ENCODE measurements around the gene PSMD11.

Gene PSMD11

GRCh38 chr17:32440722-32441121 is 3.6 kb upstream of the PSMD11 start:
- TF ChIP-seq ARNT (IDR thresholded peaks at IDR 0.05) = no peak
- no peak for TF ChIP-seq NFRKB (IDR thresholded peaks at IDR 0.05)
- TF ChIP-seq ELF4 (IDR thresholded peaks at IDR 0.05) = no peak
- no peak for TF ChIP-seq TARDBP (IDR thresholded peaks at IDR 0.05)
- no peak for TF ChIP-seq ZNF384 (IDR thresholded peaks at IDR 0.05)
- no peak for TF ChIP-seq LEF1 (IDR thresholded peaks at IDR 0.05; ENCODE audit: borderline replicate concordance)
- TF ChIP-seq PKNOX1 (IDR thresholded peaks at IDR 0.05) = no peak
- TF ChIP-seq SP1 (IDR thresholded peaks at IDR 0.05) = no peak
- no peak for TF ChIP-seq CTBP1 (IDR thresholded peaks at IDR 0.05; ENCODE audit: borderline replicate concordance)
- TF ChIP-seq FOXM1 (IDR thresholded peaks at IDR 0.05; ENCODE audit: borderline replicate concordance) = no peak
- TF ChIP-seq HDGF (IDR thresholded peaks at IDR 0.05; ENCODE audit: borderline replicate concordance) = no peak
- TF ChIP-seq BHLHE40 (IDR thresholded peaks at IDR 0.05; ENCODE audit: borderline replicate concordance) = no peak
- no peak for TF ChIP-seq FOXA1 (IDR thresholded peaks at IDR 0.05)
- TF ChIP-seq L3MBTL2 (conservative IDR thresholded peaks at IDR 0.05) = no peak
- TF ChIP-seq SUZ12 (IDR thresholded peaks at IDR 0.05) = no peak
- TF ChIP-seq FOXK2 (IDR thresholded peaks at IDR 0.05) = no peak
- DNase-seq (ENCODE audit: extremely low spot score) = no peak
- ChIA-PET CTCF (interaction anchor here (0.6 kb wide), 1 partner anchor 39 kb away, joined by 4 read pairs; no protein-coding TSS in a partner anchor), POLR2A (no interaction called here)

DNA sequence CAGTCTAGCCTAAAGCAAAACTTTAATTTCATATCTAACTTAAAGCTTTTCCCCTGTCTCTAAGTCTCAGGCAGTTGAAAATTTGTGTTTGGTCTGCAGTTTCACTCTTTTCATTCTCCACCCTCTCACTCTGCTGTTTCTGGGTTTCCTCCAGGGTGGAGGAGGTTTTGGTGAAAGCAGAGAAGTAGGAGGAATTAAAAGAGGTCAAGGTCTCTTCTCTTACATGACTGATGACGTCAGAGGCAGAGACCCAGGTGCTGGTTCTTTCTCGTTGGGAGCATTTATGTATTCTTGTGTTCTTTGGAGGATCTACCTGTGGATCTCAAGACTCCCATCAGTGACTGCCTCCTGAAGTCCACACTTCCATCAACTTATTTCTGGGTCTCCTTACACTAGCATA is 2.4 kb upstream of the PSMD11 start:
- POLR2A ChIA-PET = no interaction called here
- TF ChIP-seq FOXA1 (IDR thresholded peaks at IDR 0.05) = no peak
- TF ChIP-seq ARNT (IDR thresholded peaks at IDR 0.05) = no peak
- no peak for TF ChIP-seq BHLHE40 (IDR thresholded peaks at IDR 0.05; ENCODE audit: borderline replicate concordance)
- no peak for TF ChIP-seq CTBP1 (IDR thresholded peaks at IDR 0.05; ENCODE audit: borderline replicate concordance)
- TF ChIP-seq PKNOX1 (IDR thresholded peaks at IDR 0.05) = no peak
- no peak for DNase-seq (ENCODE audit: extremely low spot score)
- CTCF ChIA-PET = no interaction called here

GRCh38 chr17:32443827-32444300 is 446 bp upstream of the PSMD11 start:
- no peak for DNase-seq (ENCODE audit: extremely low spot score)
- ChIA-PET CTCF (interaction anchor here (0.5 to 2.1 kb wide), 12 partner anchors 9 to 485 kb away, joined by 3 to 18 read pairs (median 4); partner anchors contain the start of genes CDK5R1 and MYO1D), POLR2A (interaction anchor here (0.5 to 1.6 kb wide), 11 partner anchors 11 to 403 kb away, joined by 3 to 5 read pairs (median 4); partner anchors contain the start of gene CDK5R1)
- TF ChIP-seq SUZ12 (IDR thresholded peaks at IDR 0.05) = no peak
- peak; percentile 52; the same call in 1 of the 2 replicates for TF ChIP-seq ZNF384 (IDR thresholded peaks at IDR 0.05)

GRCh38 chr17:32445074-32445415 is 735 bp downstream of the PSMD11 start:
- ChIA-PET CTCF (interaction anchor here (0.6 to 2.1 kb wide), 5 partner anchors 11 to 45 kb away, joined by 3 to 18 read pairs (median 3); no protein-coding TSS in a partner anchor), POLR2A (interaction anchor here (0.7 to 1.6 kb wide), 10 partner anchors 10 to 94 kb away, joined by 3 to 5 read pairs (median 4); no protein-coding TSS in a partner anchor)
- DNase-seq (ENCODE audit: extremely low spot score) = peak; percentile 13
- TF ChIP-seq LEF1 (IDR thresholded peaks at IDR 0.05; ENCODE audit: borderline replicate concordance) = no peak
- no peak for TF ChIP-seq ELF4 (IDR thresholded peaks at IDR 0.05)
- no peak for TF ChIP-seq BHLHE40 (IDR thresholded peaks at IDR 0.05; ENCODE audit: borderline replicate concordance)
- TF ChIP-seq FOXK2 (IDR thresholded peaks at IDR 0.05) = no peak
- no peak for TF ChIP-seq FOXA1 (IDR thresholded peaks at IDR 0.05)
- TF ChIP-seq ZNF384 (IDR thresholded peaks at IDR 0.05) = no peak
- TF ChIP-seq NFRKB (IDR thresholded peaks at IDR 0.05) = no peak
- TF ChIP-seq TARDBP (IDR thresholded peaks at IDR 0.05) = no peak
- TF ChIP-seq ARNT (IDR thresholded peaks at IDR 0.05) = no peak
- no peak for TF ChIP-seq PKNOX1 (IDR thresholded peaks at IDR 0.05)
- TF ChIP-seq SP1 (IDR thresholded peaks at IDR 0.05) = no peak
- TF ChIP-seq SUZ12 (IDR thresholded peaks at IDR 0.05) = no peak
- TF ChIP-seq HDGF (IDR thresholded peaks at IDR 0.05; ENCODE audit: borderline replicate concordance) = no peak
- TF ChIP-seq CTBP1 (IDR thresholded peaks at IDR 0.05; ENCODE audit: borderline replicate concordance) = no peak

- TF ChIP-seq HDGF (IDR thresholded peaks at IDR 0.05; ENCODE audit: borderline replicate concordance) = no peak
- no peak for TF ChIP-seq CTBP1 (IDR thresholded peaks at IDR 0.05; ENCODE audit: borderline replicate concordance)
- TF ChIP-seq FOXM1 (IDR thresholded peaks at IDR 0.05; ENCODE audit: borderline replicate concordance) = no peak
- no peak for TF ChIP-seq ARNT (IDR thresholded peaks at IDR 0.05)
- no peak for TF ChIP-seq ELF4 (IDR thresholded peaks at IDR 0.05)
- TF ChIP-seq ZNF384 (IDR thresholded peaks at IDR 0.05) = no peak
- DNase-seq (ENCODE audit: extremely low spot score) = no peak
- POLR2A ChIA-PET = interaction anchor here (0.7 to 1.6 kb wide), 5 partner anchors 18 to 95 kb away, joined by 3 to 5 read pairs (median 4); no protein-coding TSS in a partner anchor
- CTCF ChIA-PET = interaction anchor here (2.1 kb wide), 1 partner anchor 17 kb away, joined by 18 read pairs; no protein-coding TSS in a partner anchor
Observed at GRCh38 chr17:32445497-32445896, 1.2 kb downstream of the PSMD11 start.

GRCh38 chr17:32445971-32446370 is 1.7 kb downstream of the PSMD11 start:
- TF ChIP-seq NFRKB (IDR thresholded peaks at IDR 0.05) (no peak), ZNF384 (IDR thresholded peaks at IDR 0.05) (no peak), ELF4 (IDR thresholded peaks at IDR 0.05) (no peak), FOXM1 (IDR thresholded peaks at IDR 0.05; ENCODE audit: borderline replicate concordance) (no peak), SUZ12 (IDR thresholded peaks at IDR 0.05) (no peak), SP1 (IDR thresholded peaks at IDR 0.05) (no peak), PKNOX1 (IDR thresholded peaks at IDR 0.05) (no peak), FOXK2 (IDR thresholded peaks at IDR 0.05) (no peak)
- DNase-seq (ENCODE audit: extremely low spot score) = no peak
- CTCF ChIA-PET = no interaction called here
- POLR2A ChIA-PET = interaction anchor here (1.1 kb wide), 1 partner anchor 42 kb away, joined by 4 read pairs; no protein-coding TSS in a partner anchor
